Ishikawa (cell line): Measurements from ENCODE around the gene PEMT.

ENCODE experiments used
- CREB1 ChIP-seq: IDR thresholded peaks from 2 replicates; pipeline ENCODE4 v1.6.1; 2012; ENCODE audit warnings: low read depth
- EP300 ChIP-seq: IDR thresholded peaks from 2 replicates; pipeline ENCODE4 v1.6.1; 2012; ENCODE audit warnings: borderline replicate concordance
- FOXM1 ChIP-seq: IDR thresholded peaks from 2 replicates; pipeline ENCODE4 v1.6.1; 2012; ENCODE audit warnings: low read depth, borderline replicate concordance
- RAD21 ChIP-seq: IDR thresholded peaks from 2 replicates; pipeline ENCODE4 v1.6.1; 2012; ENCODE audit warnings: low read depth
- TAF1 ChIP-seq: IDR thresholded peaks from 2 replicates; pipeline ENCODE4 v1.6.1; 2012; ENCODE audit warnings: low read depth, mild to moderate bottlenecking
- TCF12 ChIP-seq: IDR thresholded peaks from 2 replicates; pipeline ENCODE4 v1.6.1; 2012; ENCODE audit warnings: low read depth
- TEAD4 ChIP-seq: IDR thresholded peaks from 2 replicates; pipeline ENCODE4 v1.6.1; 2012

DNA sequence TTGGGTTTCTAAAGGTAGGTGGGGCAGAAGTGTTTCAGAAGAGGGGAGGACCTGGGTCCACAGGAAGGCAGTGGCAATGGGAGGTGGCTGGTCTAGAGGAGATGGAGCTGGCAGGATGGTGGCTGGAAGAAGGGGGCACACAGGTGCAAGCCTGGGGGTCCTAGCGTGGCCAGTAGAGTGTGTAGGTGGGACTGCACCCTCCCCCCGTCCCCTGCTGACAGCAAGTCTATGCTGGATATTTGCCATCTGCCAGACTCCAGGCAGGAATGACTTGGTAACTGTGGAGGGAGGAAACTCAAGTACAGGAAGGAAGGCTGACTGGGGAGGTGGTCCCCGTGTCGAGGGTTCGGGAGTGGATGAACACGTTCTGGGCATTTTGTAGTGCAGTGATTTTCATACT lies 106.1 kb downstream of the PEMT start:
- TF ChIP-seq EP300 (no peak), FOXM1 (no peak), TEAD4 (no peak), CREB1 (no peak), TAF1 (no peak), TCF12 (no peak), RAD21 (no peak)
